Stimulated activated CD8-positive, alpha-beta memory T cell treated with anti-CD3 and anti-CD28 coated beads, Interleukin-15, amount 100 ng/mL, for 4 hours (primary cell): ENCODE data around the gene PDE1C.
"Not testable (repeated sequence)": the region's sequence is repeated elsewhere in the genome, so short reads cannot be mapped to it uniquely, and the experiment has no call there.

Source experiments
- DNase-seq, 2 donors: peaks; one replicate each; pipeline ENCODE4 v3.0.0-alpha.2; 2020; ENCODE audit warnings: low read depth in 2 of 2

Gene PDE1C

GRCh38 chr7:31850601-31851000 is 219.6 kb downstream of the PDE1C start:
- no peak for DNase-seq

DNA sequence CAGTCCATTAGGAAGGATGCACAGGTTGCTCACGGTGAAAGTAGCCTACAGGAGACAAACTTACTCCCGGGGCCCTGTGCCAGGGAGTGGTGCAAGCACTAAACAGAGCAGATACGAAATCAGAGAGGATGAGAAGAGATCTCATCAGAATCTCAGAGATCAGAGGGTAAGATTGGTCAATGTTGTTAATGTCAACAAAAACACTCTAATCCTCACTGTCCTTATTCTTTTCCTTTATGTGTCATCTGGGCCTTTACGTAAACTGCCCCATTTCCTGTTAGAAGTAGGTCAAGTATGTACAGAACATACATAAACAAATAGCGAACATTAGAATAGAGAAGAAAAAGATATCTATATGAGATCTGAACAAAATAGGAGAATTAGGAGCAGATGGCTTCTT is 220.1 kb downstream of the PDE1C start:
- DNase-seq: no peak

- no peak for DNase-seq
Measured at GRCh38 chr7:31835471-31835870, 234.7 kb downstream of the PDE1C start.

GRCh38 chr7:31833625-31834024 is 236.6 kb downstream of the PDE1C start:
- not testable (repeated sequence) for DNase-seq

- no peak for DNase-seq
Measured at GRCh38 chr7:31828520-31828919, 241.7 kb downstream of the PDE1C start.

- no peak for DNase-seq
Measured at GRCh38 chr7:31825576-31825975, 244.6 kb downstream of the PDE1C start.

DNA sequence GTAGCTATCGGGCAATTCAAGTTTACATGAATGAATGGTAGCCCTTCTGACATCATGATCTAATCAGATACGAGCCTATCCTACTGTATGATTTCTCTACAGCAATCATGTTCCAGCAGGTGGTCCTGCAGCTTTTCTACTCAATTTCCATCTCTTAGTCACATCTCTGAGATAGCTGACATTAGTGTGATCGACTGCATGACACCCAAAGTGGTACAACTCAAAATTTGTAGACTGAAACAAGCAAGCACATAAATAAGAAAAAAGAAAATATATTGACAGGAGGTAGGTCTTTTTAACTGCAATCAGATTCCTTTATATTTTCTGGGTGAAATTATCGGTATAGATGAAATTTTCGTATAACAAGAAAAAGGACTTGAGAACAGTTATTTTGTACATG is 251.2 kb downstream of the PDE1C start:
- no peak for DNase-seq

DNA sequence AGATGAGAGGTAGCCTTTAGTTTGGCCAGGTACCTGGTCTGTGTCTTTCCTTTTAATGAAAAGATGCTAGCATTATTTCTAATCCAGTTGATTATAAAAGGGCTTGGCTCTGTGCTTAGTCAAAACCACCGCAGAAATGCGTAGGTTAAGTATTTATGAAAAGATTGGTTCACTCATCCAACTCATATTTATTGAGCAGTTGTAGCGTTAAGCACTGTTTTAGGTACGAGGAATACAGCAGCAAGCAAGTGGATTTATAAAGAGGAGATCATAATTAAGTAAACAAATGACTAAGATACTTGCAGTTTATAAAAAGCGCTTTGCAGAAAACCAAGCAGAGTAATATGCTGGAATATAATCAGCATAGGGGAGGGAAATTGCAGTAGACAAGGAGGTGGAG is 253.4 kb downstream of the PDE1C start:
- DNase-seq: no peak

DNA sequence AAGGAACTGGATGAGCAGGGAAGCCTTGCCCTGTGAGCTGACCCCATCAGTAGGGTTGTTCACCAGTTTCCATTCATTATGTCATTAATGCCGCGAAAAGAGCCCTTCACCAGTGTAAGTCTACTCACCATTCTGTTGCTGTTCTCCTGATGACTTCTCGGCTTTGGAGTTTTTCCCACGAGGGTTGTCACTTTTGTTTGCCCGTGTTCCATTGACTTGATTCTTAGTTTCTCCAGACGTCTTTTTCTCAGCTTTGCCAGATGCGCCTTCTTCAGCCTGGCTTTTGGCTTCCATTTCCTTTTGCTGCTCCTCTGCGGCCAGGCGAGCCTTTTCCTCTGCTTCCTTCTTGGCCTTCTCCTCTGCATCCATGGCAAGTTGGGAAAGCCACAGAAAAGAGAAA is 254.4 kb downstream of the PDE1C start:
- DNase-seq: no peak

DNA sequence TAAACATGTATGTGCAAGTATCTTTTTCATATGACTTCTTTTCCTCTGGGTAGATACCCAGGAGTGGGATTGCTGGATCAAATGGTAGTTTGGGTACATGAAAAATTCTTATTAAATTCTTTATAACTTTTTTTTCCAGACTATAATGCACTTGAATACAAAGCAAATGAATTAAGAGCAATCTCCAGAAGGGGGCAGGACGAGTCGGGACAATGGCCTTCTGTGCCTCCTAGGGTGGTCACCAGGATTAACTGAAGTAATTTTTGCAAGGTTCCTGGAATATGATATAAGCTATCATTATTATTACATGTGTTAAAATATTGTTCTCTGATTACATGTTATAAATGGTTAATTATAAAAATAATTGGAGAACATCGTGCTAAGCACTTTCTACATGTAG is 256.0 kb downstream of the PDE1C start:
- DNase-seq: no peak

DNA sequence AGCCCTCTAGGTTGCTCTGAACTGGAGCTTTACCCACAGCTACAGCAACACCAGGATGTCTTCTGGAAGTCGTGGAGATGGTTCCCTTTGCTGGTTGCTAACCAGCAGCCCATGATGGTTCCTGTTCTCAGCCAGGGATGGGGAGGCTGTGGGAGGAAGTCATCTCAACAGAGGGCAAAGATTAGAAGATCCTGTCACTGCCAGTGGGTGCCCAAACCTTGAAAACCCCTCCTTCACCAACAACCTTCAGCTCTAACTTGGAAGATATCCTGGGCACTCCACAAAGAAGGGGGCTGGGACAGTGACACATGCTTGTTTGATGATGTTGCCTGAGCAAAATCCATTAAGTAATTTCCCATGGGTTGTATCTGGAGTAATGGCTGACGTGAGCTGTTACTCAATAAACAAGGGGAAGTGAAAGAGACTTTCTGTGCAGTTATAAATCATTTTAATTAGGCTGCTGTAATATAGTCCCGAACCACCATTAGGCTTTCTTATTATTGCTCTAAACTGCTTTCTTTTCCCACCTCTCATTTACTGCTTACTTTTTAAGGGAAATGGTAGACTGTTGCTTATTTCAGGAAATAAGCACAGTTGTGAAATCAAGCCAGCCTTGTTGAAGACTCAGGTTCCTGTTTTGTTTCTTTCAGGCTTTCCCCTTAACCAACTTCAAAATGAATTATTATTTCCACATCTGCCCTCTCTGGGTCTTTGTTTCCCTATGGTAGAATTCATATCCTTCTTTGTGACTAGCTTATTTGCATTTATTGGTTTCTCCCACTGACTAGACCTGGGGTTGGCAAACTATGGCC is 258.4 kb downstream of the PDE1C start:
- DNase-seq: no peak

GRCh38 chr7:31805209-31805818 is 264.9 kb downstream of the PDE1C start:
- no peak for DNase-seq

GRCh38 chr7:31796375-31796774 is 273.8 kb downstream of the PDE1C start:
- DNase-seq: no peak

DNA sequence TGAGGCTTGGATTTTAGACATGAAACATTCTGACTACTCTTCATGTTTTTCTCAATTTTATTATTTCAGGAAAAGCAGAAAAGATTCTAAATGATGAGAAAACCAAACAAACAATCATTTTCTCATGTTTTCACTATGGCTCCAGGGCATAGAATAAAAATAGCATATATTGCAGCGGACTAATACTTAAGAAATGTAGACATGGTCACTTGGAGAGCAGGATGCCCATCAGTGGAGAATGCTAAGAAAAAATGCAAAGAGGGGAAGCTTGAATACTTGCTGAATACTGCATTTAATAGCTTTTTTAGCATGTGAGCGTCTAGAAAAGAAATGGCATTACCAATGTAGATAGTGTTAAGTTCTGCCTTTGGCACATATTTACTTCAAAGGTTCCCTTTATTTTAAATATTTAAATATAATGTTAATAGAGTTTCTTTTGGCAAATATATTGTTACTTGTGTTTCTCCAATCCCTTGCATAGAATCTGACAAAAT is 275.3 kb downstream of the PDE1C start:
- DNase-seq: no peak

DNA sequence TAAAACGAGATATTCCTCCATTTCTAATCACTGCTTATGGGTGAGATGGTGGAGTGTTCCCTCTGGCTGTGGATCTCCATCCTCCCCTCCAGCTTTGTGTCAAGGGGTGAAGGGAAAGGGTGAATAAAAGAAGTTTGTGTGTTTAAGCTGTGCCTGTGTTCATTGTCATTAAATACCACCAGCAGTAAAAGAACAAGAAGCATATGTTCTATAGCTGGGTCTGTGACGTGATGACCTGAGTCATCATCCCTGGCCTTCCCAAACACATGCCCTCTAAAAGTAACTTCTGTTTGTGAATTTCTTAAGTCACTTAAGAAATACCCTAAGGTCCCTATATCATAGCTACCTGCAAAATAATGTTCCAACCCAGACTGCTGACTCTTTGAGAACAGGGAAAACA is 278.3 kb downstream of the PDE1C start:
- DNase-seq: no peak

- DNase-seq: no peak
Measured at GRCh38 chr7:31788883-31789680, 281.1 kb downstream of the PDE1C start.

GRCh38 chr7:31788445-31788844 is 281.8 kb downstream of the PDE1C start:
- no peak for DNase-seq

- DNase-seq: no peak
Measured at GRCh38 chr7:31786326-31786725, 283.9 kb downstream of the PDE1C start.

GRCh38 chr7:31785101-31785500 is 285.1 kb downstream of the PDE1C start:
- no peak for DNase-seq

DNA sequence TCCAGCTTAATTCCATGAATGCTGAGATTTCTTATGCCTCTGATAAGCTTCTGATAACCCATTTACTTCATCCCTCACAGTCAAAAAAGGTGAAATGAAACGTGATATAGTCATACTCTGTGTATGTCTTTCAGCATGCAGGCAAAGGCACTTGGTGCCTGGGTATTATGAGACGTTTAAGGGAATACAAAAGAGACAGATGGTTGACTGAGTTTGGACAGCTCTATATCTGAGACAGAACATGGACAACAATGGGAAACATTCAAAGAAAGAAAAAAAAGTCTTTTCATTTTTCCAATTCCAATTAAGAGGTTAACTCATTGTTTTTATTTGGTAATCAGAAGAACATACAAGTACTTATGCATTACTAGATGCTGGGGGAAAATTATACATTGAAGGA is 287.0 kb downstream of the PDE1C start:
- no peak for DNase-seq

GRCh38 chr7:31782411-31782991 is 287.7 kb downstream of the PDE1C start:
- DNase-seq: no peak

GRCh38 chr7:31778296-31778695 is 291.9 kb downstream of the PDE1C start:
- no peak for DNase-seq
